HepG2 (cell line): Measurements from ENCODE around the gene MYOZ3. TPM values are rescaled to one million over a fixed set of nuclear protein-coding genes. Genes with fewer than 3 reads are reported as not detected.

ENCODE experiments used
- ARID4A ChIP-seq: sonication (generic); formaldehyde crosslinking; IDR thresholded peaks from 2 replicates; pipeline ENCODE4 v1.5.0; 2020; ENCODE audit warnings: mild to moderate bottlenecking, missing genetic modification reagents, borderline replicate concordance
- HMGA1 ChIP-seq: sonication (generic); formaldehyde crosslinking; conservative IDR thresholded peaks from 2 replicates; pipeline ENCODE4 v1.4.0; 2020; ENCODE audit warnings: missing genetic modification reagents
- ZNF142 ChIP-seq: sonication (generic); formaldehyde crosslinking; IDR thresholded peaks from 2 replicates; pipeline ENCODE4 v1.4.0; 2020; ENCODE audit warnings: missing genetic modification reagents
- ZNF337 ChIP-seq: sonication (generic); formaldehyde crosslinking; IDR thresholded peaks from 2 replicates; pipeline ENCODE4 v1.5.1; 2020; ENCODE audit warnings: missing genetic modification reagents, low read depth, mild to moderate bottlenecking, borderline replicate concordance
- ZNF383 ChIP-seq: sonication (generic); formaldehyde crosslinking; IDR thresholded peaks from 2 replicates; pipeline ENCODE4 v1.4.0; 2020; ENCODE audit warnings: missing genetic modification reagents, mild to moderate bottlenecking, borderline replicate concordance
- ZNF501 ChIP-seq: sonication (generic); formaldehyde crosslinking; IDR thresholded peaks from 2 replicates; pipeline ENCODE4 v1.5.1; 2020; ENCODE audit warnings: mild to moderate bottlenecking, moderate library complexity, missing genetic modification reagents
- polyA plus RNA-seq, 8 experiments: library from polyadenylated mRNA; depleted of rRNA in 3 of 8; stranded (reverse) in 7 of 8; unstranded in 1 of 8; fragments of >200 nt; fragmentation: Illumina TruSeq in 4 of 8; extraction: Trizol in 4 of 8; gene quantifications; 2 replicates each; pipeline versions ENCODE4 v1.2.1 to v1.2.3, GENCODE V29; 2011 to 2016; ENCODE audit warnings: low read depth in 4 of 8, missing spikeins in 1 of 8, mixed read lengths in 1 of 8; ENCODE audit not compliant: insufficient read depth in 1 of 8
- total RNA-seq, 5 experiments: library from RNA; depleted of rRNA; stranded (reverse); fragments of >200 nt; fragmentation: Illumina TruSeq; extraction: Trizol; gene quantifications; 2 replicates each; pipeline ENCODE4 v1.2.3, GENCODE V29; 2016; ENCODE audit warnings: low read depth in 1 of 5

MYOZ3 gene
- total and polyA plus RNA-seq, 2 of the 13 experiments (the other 11 are each of a cell fraction or from before 2014, with no cell fraction given), result 0.05 TPM; not detected in 1

GRCh38 chr5:150656191-150657132, 4.6 kb upstream of the MYOZ3 start (continued):
- TF ChIP-seq ARID4A (CRISPR knock-in tag) (no peak; the same call in 1 of the 2 replicates), ZNF383 (CRISPR knock-in tag) (no peak), ZNF142 (CRISPR knock-in tag) (no peak), ZNF501 (CRISPR knock-in tag) (peak; percentile 77), ZNF337 (CRISPR knock-in tag) (no peak), HMGA1 (CRISPR knock-in tag) (no peak)
